Cardiac muscle cell (in vitro differentiated cells and primary cell): ENCODE data around the gene AP2M1. TPM values are rescaled to one million over a fixed set of nuclear protein-coding genes. Genes with fewer than 3 reads are reported as not detected.

Source experiments
- DNase-seq, 2 donors: peaks; one replicate each; pipeline versions ENCODE4 v3.0.0 to v3.0.0-alpha.2; 2010 to 2017; ENCODE audit warnings: low read depth in 1 of 2, low spot score in 1 of 2
- H3K27ac ChIP-seq: fragments of 200-600 bp; sonication (generic); 2 replicates; pipeline ENCODE4 v1.5.1; 2016
- H3K27me3 ChIP-seq: fragments of 200-600 bp; sonication (generic); 2 replicates; pipeline ENCODE4 v1.6.0; 2016; ENCODE audit warnings: control low read depth
- H3K36me3 ChIP-seq: fragments of 200-600 bp; sonication (generic); 2 replicates; pipeline ENCODE4 v1.5.1; 2016; ENCODE audit warnings: control low read depth
- H3K4me1 ChIP-seq: fragments of 200-600 bp; sonication (generic); 2 replicates; pipeline ENCODE4 v1.8.1; 2017; ENCODE audit warnings: low read depth, mild to moderate bottlenecking, mixed run types
- H3K4me3 ChIP-seq: fragments of 200-600 bp; sonication (generic); 2 replicates; pipeline ENCODE4 v1.5.1; 2016; ENCODE audit warnings: mild to moderate bottlenecking
- H3K9me3 ChIP-seq: fragments of 200-600 bp; sonication (generic); 2 replicates; pipeline ENCODE4 v1.5.1; 2017; ENCODE audit warnings: low read depth, mild to moderate bottlenecking, control low read depth
- polyA plus RNA-seq: library from polyadenylated mRNA; unstranded; fragments of >200 nt; fragmentation: Nextera tagmentation; extraction: Ambion mirVana; gene quantifications from 2 replicates; pipeline ENCODE4 v1.2.1, GENCODE V29; 2016
- total RNA-seq: library from RNA; depleted of rRNA; stranded (reverse); fragments of >200 nt; gene quantifications from 2 replicates; pipeline ENCODE4 v1.2.3, GENCODE V29; 2016
- TF ChIP-seq, protein P1 (sequence below): IDR thresholded peaks from 2 replicates; pipeline ENCODE4 v1.5.1; 2012; ENCODE audit warnings: low read depth, mild to moderate bottlenecking, low read length

Gene AP2M1
- total and polyA plus RNA-seq, 2 experiments from 2014 or later: 399 to 577 TPM

DNA sequence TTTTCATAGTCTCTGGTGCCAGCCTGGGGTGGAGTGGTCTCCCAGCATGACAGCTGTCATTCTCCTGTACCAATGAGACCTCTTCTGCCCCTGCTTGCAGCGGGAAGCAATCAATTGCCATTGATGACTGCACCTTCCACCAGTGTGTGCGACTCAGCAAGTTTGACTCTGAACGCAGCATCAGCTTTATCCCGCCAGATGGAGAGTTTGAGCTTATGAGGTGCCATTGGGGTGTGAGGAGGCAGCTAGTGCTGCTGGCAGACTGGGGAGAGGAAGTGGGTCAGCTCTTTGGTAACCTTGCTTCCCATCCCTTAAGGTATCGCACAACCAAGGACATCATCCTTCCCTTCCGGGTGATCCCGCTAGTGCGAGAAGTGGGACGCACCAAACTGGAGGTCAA, 6.9 kb downstream of the AP2M1 start:
- DNase-seq: no peak
- H3K4me3 ChIP-seq: no peak overlapping the region
- no peaks in the 10 kb centered on the region for H3K9me3 ChIP-seq
- TF ChIP-seq, protein P1, sequence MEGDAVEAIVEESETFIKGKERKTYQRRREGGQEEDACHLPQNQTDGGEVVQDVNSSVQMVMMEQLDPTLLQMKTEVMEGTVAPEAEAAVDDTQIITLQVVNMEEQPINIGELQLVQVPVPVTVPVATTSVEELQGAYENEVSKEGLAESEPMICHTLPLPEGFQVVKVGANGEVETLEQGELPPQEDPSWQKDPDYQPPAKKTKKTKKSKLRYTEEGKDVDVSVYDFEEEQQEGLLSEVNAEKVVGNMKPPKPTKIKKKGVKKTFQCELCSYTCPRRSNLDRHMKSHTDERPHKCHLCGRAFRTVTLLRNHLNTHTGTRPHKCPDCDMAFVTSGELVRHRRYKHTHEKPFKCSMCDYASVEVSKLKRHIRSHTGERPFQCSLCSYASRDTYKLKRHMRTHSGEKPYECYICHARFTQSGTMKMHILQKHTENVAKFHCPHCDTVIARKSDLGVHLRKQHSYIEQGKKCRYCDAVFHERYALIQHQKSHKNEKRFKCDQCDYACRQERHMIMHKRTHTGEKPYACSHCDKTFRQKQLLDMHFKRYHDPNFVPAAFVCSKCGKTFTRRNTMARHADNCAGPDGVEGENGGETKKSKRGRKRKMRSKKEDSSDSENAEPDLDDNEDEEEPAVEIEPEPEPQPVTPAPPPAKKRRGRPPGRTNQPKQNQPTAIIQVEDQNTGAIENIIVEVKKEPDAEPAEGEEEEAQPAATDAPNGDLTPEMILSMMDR: no peak
- H3K27ac ChIP-seq: no peak overlapping the region
- H3K27me3 ChIP-seq: no peaks in the 10 kb centered on the region
- peaks cover 13% of the 10 kb centered on the region for H3K4me1 ChIP-seq
- H3K36me3 ChIP-seq: peaks cover 42% of the 10 kb centered on the region

DNA sequence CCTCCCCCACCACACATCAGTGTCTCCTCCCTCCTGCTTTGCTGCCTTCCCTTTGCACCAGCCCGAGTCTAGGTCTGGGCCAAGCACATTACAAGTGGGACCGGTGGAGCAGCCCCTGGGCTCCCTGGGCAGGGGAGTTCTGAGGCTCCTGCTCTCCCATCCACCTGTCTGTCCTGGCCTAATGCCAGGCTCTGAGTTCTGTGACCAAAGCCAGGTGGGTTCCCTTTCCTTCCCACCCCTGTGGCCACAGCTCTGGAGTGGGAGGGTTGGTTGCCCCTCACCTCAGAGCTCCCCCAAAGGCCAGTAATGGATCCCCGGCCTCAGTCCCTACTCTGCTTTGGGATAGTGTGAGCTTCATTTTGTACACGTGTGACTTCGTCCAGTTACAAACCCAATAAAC, 9.0 kb downstream of the AP2M1 start:
- TF ChIP-seq, protein P1: no peak
- Histone ChIP-seq H3K27me3 (no peaks in the 10 kb centered on the region), H3K9me3 (no peaks in the 10 kb centered on the region), H3K4me3 (no peak overlapping the region), H3K36me3 (peaks cover 50% of the 10 kb centered on the region), H3K4me1 (peaks cover 12% of the 10 kb centered on the region), H3K27ac (no peak overlapping the region)
- DNase-seq: no peak

DNA sequence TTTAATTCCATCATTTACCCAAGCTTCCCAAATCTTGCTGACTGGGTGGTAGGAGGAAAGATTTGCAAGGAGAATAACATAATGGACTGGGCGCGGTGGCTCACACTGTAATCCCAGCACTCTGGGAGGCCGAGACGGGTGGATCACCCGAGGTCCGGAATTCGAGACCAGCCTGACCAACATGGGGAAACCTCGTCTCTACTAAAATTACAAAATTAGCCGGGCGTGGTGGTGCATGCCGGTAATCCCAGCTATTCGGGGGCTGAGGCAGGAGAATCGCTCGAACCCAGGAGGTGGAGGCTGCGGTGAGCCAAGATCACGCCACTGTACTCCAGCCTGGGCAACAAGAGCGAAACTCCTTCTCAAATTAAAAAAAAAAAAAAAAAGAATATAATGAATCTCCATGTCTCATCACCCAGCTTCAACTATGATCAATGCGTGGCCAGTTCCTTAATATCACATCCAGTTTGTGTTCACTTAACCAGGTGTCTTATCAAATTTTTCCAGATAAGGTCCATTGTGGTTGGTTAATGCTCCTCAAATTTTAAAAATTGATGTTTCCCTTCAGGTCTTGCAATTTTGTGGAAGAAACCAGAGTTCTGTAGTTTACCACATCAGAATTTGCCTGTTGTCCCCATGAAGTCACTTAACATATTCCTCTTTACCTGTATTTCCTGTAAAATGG, 10.0 kb downstream of the AP2M1 start:
- TF ChIP-seq, protein P1: no peak
- Histone ChIP-seq H3K9me3 (no peaks in the 10 kb centered on the region), H3K27me3 (no peaks in the 10 kb centered on the region), H3K27ac (peak overlapping the region; percentile 93), H3K36me3 (peaks cover 57% of the 10 kb centered on the region), H3K4me3 (no peak overlapping the region), H3K4me1 (peaks cover 12% of the 10 kb centered on the region)
- DNase-seq: no peak

DNA sequence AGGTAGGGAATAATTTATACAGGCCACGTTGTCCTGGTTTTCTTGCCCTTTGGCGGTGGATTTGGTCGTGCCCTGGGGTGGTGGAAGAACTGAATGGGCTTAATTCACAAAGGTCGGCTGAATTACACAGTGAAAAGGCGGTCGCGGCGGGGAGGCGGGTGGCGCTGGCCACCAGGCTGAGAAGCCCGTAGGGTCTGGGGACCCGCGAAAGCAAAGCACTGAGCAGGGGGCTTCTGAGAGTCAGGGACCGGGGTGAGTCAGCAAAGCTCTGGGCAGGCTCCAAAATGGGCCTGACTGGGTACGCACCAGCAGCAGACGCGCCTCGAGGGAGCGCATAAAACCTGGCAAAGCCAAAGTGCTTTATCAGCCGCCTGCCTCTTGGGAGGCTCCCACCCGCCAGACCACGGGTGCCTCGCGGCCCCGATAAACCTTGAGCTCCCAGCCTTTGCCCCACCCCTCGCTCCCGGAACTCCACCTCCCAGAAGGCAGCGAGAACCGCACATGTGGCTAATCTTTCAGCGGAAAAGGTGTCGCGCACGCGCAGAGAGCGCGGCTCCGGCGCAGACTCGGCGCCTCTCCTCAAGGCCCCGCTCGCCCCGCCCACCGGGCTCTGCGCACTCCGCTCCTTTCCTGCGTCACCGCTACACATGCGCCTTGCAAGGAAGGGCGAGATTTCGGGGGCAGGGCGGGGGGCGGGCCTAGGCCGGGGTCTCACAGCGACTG, 11.0 kb downstream of the AP2M1 start:
- H3K36me3 ChIP-seq: peaks cover 57% of the 10 kb centered on the region

DNA sequence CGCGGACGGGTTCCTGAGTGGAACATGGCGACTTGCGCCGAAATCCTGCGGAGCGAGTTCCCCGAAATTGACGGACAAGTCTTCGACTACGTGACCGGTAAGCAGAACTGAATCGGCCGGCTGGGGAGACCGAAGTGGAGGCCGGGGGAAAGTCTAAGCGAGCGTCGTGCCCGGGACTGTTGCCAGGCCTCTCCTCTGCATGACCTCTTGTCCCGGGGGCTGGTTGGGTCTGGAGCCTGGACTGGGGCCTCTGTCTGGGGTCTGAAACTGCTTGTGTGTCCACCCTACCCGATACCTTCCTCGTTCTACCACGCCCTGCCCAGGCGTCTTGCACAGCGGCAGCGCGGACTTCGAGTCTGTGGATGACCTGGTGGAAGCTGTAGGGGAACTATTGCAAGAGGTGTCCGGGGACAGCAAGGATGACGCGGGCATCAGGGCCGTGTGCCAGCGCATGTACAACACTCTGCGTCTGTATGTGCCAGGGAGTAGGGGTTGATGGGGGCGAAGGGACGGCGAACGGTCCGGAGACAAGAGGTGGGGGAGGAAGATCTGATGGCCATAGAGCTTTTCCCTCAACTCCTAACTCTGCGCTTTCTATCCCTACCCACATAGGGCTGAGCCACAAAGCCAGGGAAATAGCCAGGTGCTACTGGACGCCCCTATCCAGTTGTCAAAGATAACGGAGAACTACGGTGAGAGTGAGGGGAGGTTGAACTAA, 11.7 kb downstream of the AP2M1 start, which contains the start of gene ABCF3:
Gene ABCF3 (plus strand): TSS at position 16 of the 718 bp plus-strand sequence. CDS start 9 bp downstream, at position 25.
- H3K4me3 ChIP-seq: peak within 1 kb of the TSS; percentile 74
- TF ChIP-seq, protein P1: no peak
- H3K9me3 ChIP-seq: no peaks in the 10 kb centered on the region
- peak in 1 of 2 donors; percentile 63 for DNase-seq
- peak within 1 kb of the TSS; percentile 93 for H3K27ac ChIP-seq
- H3K4me1 ChIP-seq: peaks cover 12% of the 10 kb centered on the region
- no peaks in the 10 kb centered on the region for H3K27me3 ChIP-seq
- H3K36me3 ChIP-seq: peaks cover 57% of the 10 kb centered on the region

More for the DNA sequence above, 11.0 kb downstream of the AP2M1 start:
- H3K27ac ChIP-seq: peak overlapping the region; percentile 93
- H3K27me3 ChIP-seq: no peaks in the 10 kb centered on the region
- H3K4me3 ChIP-seq: peak overlapping the region; percentile 74
- H3K4me1 ChIP-seq: peaks cover 12% of the 10 kb centered on the region
- H3K9me3 ChIP-seq: no peaks in the 10 kb centered on the region
- TF ChIP-seq, protein P1: no peak
- peak; percentile 100 for DNase-seq
